Measurements from ENCODE around the gene ACTR1A.
"Not testable (repeated sequence)": the region's sequence is repeated elsewhere in the genome, so short reads cannot be mapped to it uniquely, and the experiment has no call there.

ACTR1A gene

DNA sequence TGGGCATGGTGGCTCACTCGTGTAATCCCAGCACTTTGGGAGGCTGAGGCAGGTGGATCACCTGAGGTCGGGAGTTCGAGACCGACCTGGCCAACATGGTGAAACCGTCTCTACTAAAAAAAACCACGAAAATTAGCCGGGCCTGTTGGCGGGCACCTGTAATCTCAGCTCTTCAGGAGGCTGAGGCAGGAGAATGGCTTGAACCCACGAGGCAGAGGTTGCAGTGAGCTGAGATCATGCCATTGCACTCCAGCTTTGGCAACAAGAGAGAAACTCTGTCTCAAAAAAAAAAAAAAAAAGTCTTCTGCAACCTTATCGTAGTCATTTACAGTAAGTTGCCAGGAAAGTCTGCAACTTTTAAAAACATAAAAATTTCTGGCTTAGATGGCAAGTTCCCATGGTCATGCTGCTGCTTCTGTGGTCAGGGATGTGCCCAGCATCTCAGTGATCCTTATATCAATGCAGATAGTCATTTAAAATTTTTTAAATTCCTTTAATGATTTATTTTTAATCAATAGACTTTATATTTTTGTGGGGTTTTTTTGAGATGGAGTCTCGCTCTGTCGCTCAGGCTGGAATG is 16.8 kb upstream of the ACTR1A start:
- in situ Hi-C loops (cut with HindIII; ENCODE audit: low pct_ligation_motif_present, low pct_unique_long_range_greater_than_20kb, low sequenced_read_pairs), result no loop called here
- no peak for DNase-seq

DNA sequence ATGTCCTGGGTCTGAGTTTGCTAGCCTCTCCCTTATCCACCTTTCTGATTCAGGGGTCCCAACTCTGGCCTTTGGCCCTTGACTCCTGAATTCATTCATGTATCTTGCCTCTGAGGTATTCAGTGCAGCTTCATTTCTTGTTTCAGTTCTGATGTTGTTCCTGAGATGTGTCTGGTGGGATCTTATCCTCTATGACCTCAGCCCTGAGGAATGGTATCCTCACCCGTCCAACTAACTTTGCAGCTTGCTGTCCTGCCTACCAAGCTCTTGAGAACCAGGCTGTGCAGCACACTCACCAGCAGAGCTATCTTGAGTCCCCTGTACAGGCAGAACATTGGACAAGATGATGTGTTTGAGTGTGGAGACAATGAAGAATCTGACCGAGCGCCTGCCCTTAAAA is 15.0 kb upstream of the ACTR1A start:
- DNase-seq, result no peak
- in situ Hi-C loops (cut with HindIII; ENCODE audit: low pct_ligation_motif_present, low pct_unique_long_range_greater_than_20kb, low sequenced_read_pairs), result no loop called here

DNA sequence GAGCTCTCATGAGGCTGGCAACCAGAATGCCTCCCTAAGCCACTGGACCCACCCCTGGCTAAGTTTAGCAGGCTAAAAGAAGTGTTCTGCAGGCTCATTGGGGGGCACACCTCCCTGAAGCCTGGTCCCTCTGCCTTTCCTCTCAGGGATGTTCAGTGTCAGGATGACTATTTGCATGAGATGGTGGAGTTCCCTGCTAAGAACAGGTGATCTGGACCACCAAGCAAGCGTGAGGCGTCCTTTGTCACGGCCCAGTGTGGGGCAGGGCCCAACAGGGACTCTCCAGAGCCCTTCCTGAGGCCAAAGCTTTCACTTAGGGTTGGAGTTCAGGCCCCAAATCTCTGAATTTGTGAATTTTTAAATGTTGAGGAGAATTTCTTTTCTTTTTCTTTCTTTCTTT is 13.2 kb upstream of the ACTR1A start:
- in situ Hi-C loops (cut with HindIII; ENCODE audit: low pct_ligation_motif_present, low pct_unique_long_range_greater_than_20kb, low sequenced_read_pairs), result no loop called here
- no peak for DNase-seq

DNA sequence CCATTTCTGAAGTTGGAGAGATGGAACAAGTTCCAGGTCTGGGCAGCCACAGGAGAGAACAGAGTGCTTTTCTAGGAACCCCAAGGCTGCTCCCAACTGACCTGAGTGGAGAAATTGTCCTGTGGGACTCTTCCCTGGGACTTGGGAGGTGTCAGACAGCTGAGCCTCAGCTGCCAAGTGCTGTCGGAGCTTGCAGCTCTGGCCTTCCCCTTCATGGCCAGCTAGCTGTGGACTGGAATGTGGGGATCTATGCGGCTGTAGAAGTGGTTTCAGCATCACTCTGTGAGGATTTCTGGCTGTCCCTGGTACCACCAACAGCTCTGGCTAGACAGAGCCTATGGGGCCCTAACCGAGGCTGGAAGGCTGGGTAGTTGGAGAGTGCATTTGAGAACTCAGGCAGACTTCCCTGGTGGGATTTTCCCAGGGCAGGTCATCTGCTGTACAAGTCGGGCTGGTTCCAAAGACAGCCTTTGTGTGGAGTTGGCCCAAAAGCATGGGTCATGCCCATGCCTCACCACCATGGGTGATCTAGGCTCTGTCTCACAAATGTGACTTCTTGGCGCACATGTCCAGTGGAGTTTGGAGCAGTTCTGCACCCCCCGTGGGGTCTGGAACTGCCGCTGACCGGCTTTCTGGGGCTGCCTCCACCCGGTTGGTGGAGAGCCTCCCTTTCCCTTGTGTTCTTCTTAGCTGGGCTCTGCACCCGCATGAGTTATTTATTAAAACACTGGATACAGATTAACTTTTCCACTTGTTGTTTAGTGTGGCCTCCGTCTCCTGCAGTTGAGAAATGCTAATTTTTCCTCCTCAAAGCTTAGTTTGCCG is 12.2 kb upstream of the ACTR1A start:
- peak; percentile 52 for DNase-seq
- in situ Hi-C loops (cut with HindIII; ENCODE audit: low pct_ligation_motif_present, low pct_unique_long_range_greater_than_20kb, low sequenced_read_pairs), result no loop called here

DNA sequence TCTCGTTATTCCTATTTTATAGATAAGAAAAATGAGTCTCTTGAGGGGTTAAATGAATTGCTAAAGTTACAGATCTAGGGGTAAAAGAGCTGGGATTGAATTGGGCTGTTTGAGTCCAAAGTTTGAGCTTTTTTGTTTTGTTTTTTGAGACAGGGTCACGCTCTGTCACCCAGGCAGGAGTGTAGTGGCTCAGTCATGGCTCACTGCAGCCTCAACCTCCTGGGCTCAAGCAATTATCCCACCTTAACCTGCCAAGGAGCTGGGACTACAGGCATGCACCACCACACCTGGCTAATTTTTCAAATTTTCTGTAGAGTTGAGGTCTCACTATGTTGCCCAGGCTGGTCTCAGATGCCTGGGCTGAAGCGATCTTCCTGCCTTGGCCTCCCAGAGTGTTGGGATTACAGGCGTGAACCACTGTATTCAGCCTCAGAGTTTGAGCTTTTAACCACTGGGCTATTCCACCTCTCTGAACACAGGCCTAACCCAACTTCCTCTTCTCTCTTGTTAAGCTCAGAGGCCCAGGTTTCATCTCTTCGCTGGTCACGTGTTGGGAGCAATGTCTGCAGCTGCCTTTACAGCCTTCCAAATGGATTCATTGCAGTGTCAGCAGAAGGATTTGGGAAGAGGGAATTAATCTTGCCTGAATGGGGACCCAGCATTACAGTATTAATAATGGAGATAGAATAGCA is 9.2 kb upstream of the ACTR1A start:
- in situ Hi-C loops (cut with HindIII; ENCODE audit: low pct_ligation_motif_present, low pct_unique_long_range_greater_than_20kb, low sequenced_read_pairs), result no loop called here
- no peak for DNase-seq

DNA sequence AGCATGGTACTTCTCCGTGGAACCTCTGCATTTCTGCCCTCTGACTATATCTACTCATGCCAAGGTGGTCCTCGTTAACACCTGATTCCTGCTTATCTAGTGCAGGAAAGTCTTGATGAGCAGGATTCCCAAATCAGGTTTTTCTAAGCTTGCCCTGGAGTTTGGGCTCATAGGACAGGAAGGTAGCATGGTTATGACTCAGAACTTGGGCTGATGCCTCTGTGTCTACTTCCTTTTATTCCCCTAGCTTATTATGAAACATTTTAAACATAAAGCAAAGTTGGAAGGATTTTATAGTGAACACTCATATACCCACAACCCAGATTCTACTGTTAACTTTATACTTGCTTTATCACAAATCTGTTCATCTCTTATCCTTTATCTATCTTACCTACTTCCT is 6.9 kb upstream of the ACTR1A start:
- no peak for DNase-seq
- in situ Hi-C loops (cut with HindIII; ENCODE audit: low pct_ligation_motif_present, low pct_unique_long_range_greater_than_20kb, low sequenced_read_pairs), result loop anchor here (10.0 kb wide), 1 partner anchor 85 kb away; no protein-coding TSS in a partner anchor

DNA sequence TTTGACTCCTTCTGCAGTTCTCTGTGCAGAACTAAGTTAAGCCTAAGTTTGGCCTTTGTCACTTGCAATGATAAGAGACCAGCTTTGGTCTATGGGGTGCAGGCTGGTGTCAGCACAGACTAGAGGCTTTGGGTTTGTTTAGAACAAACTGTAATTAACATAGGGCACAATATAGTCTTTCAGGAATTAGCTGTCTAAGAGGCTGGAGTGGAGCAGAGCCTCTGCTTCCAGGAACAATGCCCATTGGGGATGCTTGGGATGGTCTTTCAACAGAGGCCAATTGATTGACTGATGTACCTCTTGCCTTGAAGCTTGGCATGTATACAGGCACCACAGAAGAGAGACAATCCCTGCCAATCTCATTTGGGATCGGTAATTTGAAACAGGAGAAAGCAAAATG is 6.0 kb upstream of the ACTR1A start:
- in situ Hi-C loops (cut with HindIII; ENCODE audit: low pct_ligation_motif_present, low pct_unique_long_range_greater_than_20kb, low sequenced_read_pairs), result loop anchor here (10.0 kb wide), 1 partner anchor 86 kb away; no protein-coding TSS in a partner anchor
- DNase-seq, result no peak

DNA sequence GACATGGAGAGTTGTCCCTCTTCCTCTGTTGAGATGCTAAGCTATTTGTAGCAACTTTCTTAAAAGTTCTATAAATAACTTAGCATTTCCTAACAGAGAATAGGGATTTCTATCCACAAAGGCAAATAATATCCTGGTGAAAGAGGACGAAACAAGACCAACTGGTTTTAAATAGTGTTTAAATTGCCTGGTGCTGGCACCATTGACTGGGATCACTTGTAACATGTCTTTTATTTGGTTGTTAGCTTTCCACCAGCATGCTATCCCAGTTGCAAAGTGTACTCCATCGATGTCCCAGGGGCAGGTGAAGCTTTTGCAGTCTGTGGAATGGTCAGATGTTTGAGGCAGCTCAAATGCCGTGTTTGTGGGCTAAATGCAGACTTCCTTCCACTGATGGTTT is 5.0 kb upstream of the ACTR1A start:
- in situ Hi-C loops (cut with HindIII; ENCODE audit: low pct_ligation_motif_present, low pct_unique_long_range_greater_than_20kb, low sequenced_read_pairs), result loop anchor here (10.0 kb wide), 1 partner anchor 87 kb away; no protein-coding TSS in a partner anchor
- DNase-seq, result no peak

DNA sequence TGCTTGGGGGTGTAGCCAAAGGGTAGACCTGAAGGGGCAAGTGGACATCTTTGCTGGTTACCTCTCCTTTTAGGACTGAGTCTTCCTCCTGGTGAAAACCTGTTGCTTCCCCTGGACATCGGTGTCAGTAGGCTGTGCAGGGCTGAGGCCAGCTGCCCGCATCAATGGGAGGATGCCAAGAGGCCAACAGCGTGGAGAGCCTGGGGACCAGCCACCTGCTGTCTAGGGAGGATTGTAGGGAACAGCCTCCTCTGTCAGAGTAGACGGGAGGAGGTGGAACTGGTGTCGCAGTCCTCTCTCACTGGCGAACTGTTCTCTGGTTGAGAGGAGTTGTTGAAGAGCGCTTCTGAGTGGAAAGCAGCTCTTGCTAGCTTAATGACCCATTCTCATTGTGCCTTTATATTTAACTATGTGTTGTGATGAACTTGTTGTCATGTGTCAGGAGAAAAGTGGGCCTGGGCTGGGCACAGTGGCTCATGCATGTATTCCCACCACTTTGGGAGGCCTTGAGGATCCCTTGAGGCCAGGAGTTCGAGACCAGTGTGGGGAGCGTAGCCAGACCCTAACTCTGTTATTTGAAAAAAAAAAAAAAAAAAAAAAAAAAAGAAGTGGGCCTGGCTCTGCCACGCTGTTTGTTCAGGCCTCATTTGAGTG is 3.1 kb upstream of the ACTR1A start:
- in situ Hi-C loops (cut with HindIII; ENCODE audit: low pct_ligation_motif_present, low pct_unique_long_range_greater_than_20kb, low sequenced_read_pairs), result loop anchor here (10.0 kb wide), 1 partner anchor 89 kb away; no protein-coding TSS in a partner anchor
- no peak for DNase-seq

DNA sequence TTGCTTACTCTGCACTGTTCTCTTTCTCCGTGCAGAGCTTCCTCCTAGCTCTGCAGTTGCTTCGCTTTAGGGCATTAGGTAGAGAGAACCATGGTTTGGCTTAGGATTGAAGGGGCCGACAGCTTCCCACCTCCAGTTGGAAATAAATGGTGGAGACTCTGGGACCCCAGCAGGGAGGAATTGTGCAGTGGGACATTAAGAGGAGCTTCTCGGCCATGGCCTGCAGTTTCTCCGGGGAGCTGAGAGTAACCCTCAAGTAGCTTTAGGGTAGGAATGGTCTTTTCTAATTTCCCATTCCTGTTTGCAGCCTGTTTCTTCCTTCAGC is 2.4 kb upstream of the ACTR1A start:
- DNase-seq, result no peak
- in situ Hi-C loops (cut with HindIII; ENCODE audit: low pct_ligation_motif_present, low pct_unique_long_range_greater_than_20kb, low sequenced_read_pairs), result loop anchor here (10.0 kb wide), 1 partner anchor 90 kb away; no protein-coding TSS in a partner anchor

DNA sequence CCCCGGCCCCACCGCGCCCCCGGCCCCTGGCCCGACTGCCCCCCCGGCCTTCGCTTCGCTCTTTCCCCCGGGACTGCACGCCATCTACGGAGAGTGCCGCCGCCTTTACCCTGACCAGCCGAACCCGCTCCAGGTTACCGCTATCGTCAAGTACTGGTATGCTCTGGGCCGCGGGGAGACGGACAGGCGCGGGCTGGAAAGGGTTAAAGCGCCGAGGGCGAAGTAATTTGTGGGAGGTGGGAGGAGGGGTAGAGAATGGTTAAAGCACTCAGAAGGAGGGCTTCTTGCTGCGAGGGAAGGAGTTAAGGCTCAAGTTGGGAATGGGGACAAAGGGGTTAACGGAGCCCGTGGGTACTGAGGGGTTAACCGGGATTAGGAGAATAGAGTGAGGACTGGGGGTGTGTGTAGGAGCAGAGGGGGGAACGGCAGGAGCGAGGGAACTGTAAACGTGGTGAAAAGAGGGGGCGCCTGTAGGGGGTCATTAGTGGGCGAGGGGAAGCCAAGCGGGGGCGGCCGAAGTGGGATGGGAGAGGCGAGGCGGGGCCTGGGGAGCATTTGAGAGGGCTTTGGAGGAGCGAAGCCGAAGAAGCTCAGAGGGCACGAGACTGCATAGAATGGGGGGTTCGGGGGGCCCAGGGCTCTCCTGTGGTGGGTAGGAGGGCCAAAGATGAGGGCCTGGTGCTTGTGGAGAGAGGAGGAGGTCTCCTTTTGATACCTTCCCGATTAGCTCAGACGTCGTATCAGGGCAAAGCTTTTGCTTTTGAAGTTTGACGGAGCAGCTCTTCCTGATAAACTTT is 1.9 kb upstream of the ACTR1A start:
- in situ Hi-C loops (cut with HindIII; ENCODE audit: low pct_ligation_motif_present, low pct_unique_long_range_greater_than_20kb, low sequenced_read_pairs), result loop anchor here (10.0 kb wide), 1 partner anchor 90 kb away; no protein-coding TSS in a partner anchor
- peak; percentile 30 for DNase-seq

DNA sequence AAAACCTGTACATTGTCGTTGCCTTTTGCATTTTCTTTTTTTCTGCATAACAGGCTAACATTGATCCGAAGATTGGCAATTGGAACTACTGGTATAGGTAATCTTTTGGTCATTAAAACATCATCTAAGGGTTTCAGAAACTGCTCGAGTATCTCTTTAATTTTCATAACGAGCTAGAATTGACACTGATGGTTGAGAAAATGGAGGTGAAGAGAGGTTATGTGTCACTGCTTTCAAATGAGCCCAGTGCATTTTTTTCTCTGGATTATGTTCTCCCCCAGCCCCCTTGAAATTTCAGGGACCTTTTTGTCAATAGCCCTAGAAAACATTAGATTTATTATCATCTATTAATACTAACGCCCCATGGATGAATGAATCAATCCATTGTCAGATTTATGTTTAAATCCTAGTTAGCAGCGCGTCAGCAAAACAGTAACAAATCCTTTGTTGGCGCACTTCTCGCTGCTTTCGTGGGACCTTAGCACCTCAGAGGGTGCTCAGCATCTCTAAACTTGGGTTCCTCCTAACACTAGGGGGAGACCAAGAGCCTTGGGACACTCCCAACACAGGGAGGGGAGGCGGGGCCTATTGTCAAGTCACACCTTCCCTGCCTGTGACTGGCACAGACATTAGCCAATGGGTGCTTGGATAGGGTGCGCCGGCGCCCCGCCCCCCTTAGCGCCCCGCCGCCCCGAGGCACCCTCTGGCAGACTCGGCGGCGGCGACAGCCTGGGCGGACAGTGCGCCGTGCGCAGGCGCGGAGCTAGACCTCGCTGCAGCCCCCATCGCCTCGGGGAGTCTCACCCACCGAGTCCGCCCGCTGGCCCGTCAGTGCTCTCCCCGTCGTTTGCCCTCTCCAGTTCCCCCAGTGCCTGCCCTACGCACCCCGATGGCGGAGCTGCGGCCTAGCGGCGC is 1.0 kb upstream of the ACTR1A start, which contains the start of gene SUFU:
TSS of gene SUFU (plus strand) at position 709 of the 915 bp plus-strand sequence. CDS start at position 890, 181 bp downstream.
- in situ Hi-C loops (cut with HindIII; ENCODE audit: low pct_ligation_motif_present, low pct_unique_long_range_greater_than_20kb, low sequenced_read_pairs), result loop anchor here (10.0 kb wide), 1 partner anchor 91 kb away; no protein-coding TSS in a partner anchor
- DNase-seq, result peak; percentile 99

DNA sequence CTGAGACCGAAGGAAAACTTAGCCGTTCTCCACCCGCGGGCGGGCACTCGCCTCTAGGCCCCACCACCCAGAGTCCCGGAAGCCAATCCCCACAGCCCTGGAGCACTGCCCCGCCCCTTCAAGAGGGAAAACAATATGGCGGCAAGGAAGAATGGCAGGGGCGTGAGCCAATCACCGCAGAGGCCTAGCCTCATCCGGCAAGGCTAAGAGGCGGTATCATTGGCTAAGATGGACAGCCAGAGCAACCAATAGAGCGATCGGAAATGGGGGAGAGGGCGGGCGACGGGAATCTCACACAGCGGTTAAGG is 529 bp downstream of the ACTR1A start:
- peak; percentile 99 for DNase-seq
- in situ Hi-C loops (cut with HindIII; ENCODE audit: low pct_ligation_motif_present, low pct_unique_long_range_greater_than_20kb, low sequenced_read_pairs), result loop anchor here (10.0 kb wide), 1 partner anchor 93 kb away; no protein-coding TSS in a partner anchor

DNA sequence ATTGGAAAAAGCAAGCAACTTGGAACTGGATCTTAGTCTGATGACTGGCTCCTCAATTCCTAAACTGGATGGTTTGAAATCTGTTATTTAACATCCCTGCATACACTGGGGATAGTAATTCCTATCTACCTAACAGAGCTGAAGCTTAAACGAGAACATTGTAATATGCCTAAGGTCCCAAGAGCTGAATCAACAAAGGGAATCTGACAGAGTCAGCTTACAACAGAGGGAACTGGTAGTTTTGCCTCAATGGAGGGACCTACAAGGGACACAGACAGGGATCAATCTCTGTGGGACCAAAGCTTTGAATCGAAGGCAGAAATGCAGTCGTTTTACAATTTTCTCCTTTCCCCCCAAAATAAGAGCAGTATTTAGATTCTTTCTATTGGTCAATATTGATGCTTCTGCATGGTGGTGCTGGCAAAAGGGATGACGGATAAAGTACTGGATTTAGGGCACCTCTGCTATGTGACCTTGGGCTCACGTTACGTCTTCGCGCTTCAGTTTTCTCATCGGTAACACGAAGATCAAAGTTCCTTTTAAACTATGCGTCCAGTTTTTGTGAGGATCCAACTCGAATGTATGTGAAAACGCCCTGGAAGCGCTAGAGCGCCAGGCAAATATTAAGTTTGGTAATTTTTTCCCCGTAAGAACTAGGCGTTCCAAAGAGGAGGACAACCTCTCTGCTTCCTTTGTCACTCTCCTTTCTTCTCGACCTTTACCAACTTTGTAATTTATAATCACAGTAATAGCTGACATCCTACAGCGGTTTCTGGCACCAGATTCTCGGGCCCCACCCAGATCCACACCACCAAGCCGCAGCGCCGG is 1.1 kb downstream of the ACTR1A start:
- in situ Hi-C loops (cut with HindIII; ENCODE audit: low pct_ligation_motif_present, low pct_unique_long_range_greater_than_20kb, low sequenced_read_pairs), result loop anchor here (10.0 kb wide), 1 partner anchor 93 kb away; no protein-coding TSS in a partner anchor
- DNase-seq, result peak; percentile 23

DNA sequence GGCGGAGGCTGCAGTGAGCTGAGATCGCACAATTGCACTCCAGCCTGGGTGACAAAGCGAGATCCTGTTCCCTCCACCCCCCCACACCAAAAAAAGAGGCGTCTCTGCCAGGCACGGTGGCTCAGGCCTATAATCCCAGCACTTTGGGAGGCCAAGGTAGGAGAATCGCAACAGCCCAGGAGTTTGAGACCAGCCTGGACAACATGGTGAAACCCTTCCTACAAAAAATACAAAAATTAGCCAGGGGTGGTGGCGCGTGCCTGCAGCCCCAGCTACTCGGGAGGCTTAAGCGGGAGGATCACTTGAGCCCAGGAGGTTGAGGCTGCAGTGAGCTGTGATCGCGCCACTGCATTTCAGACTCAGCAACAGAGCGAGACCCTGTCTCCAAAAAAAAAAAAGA is 1.8 kb downstream of the ACTR1A start:
- in situ Hi-C loops (cut with HindIII; ENCODE audit: low pct_ligation_motif_present, low pct_unique_long_range_greater_than_20kb, low sequenced_read_pairs), result loop anchor here (10.0 kb wide), 1 partner anchor 94 kb away; no protein-coding TSS in a partner anchor
- not testable (repeated sequence) for DNase-seq

DNA sequence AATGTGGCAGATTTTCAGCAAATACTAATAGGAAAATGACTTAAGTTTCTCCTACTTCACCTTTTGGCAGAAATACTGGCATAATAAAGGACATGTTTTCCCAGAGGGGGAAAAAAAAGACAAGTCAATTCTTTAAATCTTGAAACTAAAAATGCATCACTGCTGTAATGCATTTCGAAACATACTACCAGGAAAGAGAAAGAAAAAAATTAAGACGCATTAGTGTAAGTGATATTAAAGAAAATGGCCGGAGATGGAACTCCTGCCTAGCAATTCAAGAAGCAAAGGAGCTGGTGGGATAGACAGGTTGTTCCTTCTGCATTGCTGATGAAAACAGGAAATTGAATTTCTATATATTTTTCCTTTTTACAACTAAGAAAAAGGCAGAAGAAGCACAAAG is 3.2 kb downstream of the ACTR1A start:
- in situ Hi-C loops (cut with HindIII; ENCODE audit: low pct_ligation_motif_present, low pct_unique_long_range_greater_than_20kb, low sequenced_read_pairs), result no loop called here

More for the DNA sequence above, 3.2 kb downstream of the ACTR1A start:
- DNase-seq, result no peak

Measured in ACHN (cell line).